Measurements from ENCODE around the gene CCK. TPM values are rescaled to one million over a fixed set of nuclear protein-coding genes. Genes with fewer than 3 reads are reported as not detected.

The CCK gene
- total and polyA plus RNA-seq, 2 experiments from 2014 or later: 0.97 TPM; not detected in 1

DNA sequence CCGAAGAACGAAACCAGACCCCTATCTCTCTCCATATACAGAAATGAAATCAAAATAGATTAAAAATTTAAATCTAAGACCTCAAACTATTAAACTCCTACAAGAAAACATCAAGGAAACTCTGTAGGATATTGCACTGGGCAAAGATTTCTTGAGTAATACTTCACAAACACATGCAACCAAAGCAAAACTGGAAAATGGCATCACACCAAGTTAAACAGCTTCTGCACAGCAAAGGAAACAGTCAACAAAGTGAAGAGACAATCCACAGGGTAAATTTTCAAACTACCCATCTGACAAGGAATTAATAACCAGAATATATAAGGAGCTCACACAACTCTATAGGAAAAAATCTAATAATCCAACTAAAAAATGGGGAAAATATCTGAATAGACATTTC, 29.4 kb downstream of the CCK start:
- no peak overlapping the region for H3K4me3 ChIP-seq
- no peak for DNase-seq
- no peaks in the 10 kb centered on the region for H3K79me2 ChIP-seq (ENCODE audit: insufficient read depth)
- H3K9me2 ChIP-seq (ENCODE audit: insufficient read depth): no peaks in the 10 kb centered on the region
- H3K9ac ChIP-seq: no peak overlapping the region
- no peaks in the 10 kb centered on the region for H3K4me1 ChIP-seq (ENCODE audit: insufficient read depth)
- H3K36me3 ChIP-seq (ENCODE audit: low read depth): no peaks in the 10 kb centered on the region
- no peak overlapping the region for H3K27ac ChIP-seq
- TF ChIP-seq EZH2phosphoT487 (IDR thresholded peaks at IDR 0.05; ENCODE audit: insufficient read depth, low read depth) (no peak), EZH2 (IDR thresholded peaks at IDR 0.05; ENCODE audit: insufficient read depth, poor library complexity, severe bottlenecking) (no peak)
- no peak overlapping the region for H3K4me2 ChIP-seq (ENCODE audit: unreplicated experiment)
- WGBS, 2 experiments (ENCODE audit: low coverage in 1 of 2, low lambda C conversion rate in 2 of 2, missing lambda C conversion rate in 2 of 2): 62 to 74% methylated on average over 2 of the region's 2 CpGs
- H4K20me1 ChIP-seq (ENCODE audit: insufficient read depth): no peaks in the 10 kb centered on the region
- no peaks in the 10 kb centered on the region for H3F3A ChIP-seq (ENCODE audit: insufficient read depth)
- H3K27me3 ChIP-seq (replicated peaks; ENCODE audit: insufficient read depth): peaks cover 7% of the 10 kb centered on the region; the same call in 1 of the 2 replicates
- H2AFZ ChIP-seq: no peak overlapping the region
- no peaks in the 10 kb centered on the region for H3K9me3 ChIP-seq (ENCODE audit: low read depth)
- in situ Hi-C loops (cut with MboI): loop anchor here (10.0 kb wide), 1 partner anchor 308 kb away; no protein-coding TSS in a partner anchor

DNA sequence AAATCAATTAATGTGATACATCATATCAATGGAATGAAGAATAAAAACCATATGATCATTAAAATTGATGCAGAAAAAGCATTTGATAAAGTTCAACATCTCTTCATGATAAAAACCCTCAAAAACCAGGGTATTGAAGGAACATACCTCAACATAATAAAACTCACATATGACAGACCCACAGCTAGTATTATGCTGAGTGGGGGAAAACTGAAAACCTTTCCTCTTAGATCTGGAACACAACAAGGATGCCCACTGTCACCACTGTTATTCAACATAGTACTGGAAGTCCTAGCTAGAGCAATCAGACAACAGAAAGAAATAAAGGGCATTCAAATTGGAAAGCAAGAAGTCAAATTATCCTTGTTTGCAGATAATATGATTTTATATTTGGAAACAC, 30.5 kb downstream of the CCK start:
- no peak overlapping the region for H3K4me2 ChIP-seq (ENCODE audit: unreplicated experiment)
- H3K9me3 ChIP-seq (ENCODE audit: low read depth): no peaks in the 10 kb centered on the region
- in situ Hi-C loops (cut with MboI): loop anchor here (10.0 kb wide), 1 partner anchor 309 kb away; no protein-coding TSS in a partner anchor
- peaks cover 7% of the 10 kb centered on the region; the same call in 1 of the 2 replicates for H3K27me3 ChIP-seq (replicated peaks; ENCODE audit: insufficient read depth)
- no peak overlapping the region for H2AFZ ChIP-seq
- no peak overlapping the region for H3K9ac ChIP-seq
- H3K4me1 ChIP-seq (ENCODE audit: insufficient read depth): no peaks in the 10 kb centered on the region
- DNase-seq: no peak
- H3K36me3 ChIP-seq (ENCODE audit: low read depth): no peaks in the 10 kb centered on the region
- H4K20me1 ChIP-seq (ENCODE audit: insufficient read depth): no peaks in the 10 kb centered on the region
- no peak overlapping the region for H3K4me3 ChIP-seq
- H3K27ac ChIP-seq: no peak overlapping the region
- TF ChIP-seq EZH2phosphoT487 (IDR thresholded peaks at IDR 0.05; ENCODE audit: insufficient read depth, low read depth) (no peak), EZH2 (IDR thresholded peaks at IDR 0.05; ENCODE audit: insufficient read depth, poor library complexity, severe bottlenecking) (no peak)
- H3K9me2 ChIP-seq (ENCODE audit: insufficient read depth): no peaks in the 10 kb centered on the region
- no peaks in the 10 kb centered on the region for H3K79me2 ChIP-seq (ENCODE audit: insufficient read depth)
- no peaks in the 10 kb centered on the region for H3F3A ChIP-seq (ENCODE audit: insufficient read depth)

DNA sequence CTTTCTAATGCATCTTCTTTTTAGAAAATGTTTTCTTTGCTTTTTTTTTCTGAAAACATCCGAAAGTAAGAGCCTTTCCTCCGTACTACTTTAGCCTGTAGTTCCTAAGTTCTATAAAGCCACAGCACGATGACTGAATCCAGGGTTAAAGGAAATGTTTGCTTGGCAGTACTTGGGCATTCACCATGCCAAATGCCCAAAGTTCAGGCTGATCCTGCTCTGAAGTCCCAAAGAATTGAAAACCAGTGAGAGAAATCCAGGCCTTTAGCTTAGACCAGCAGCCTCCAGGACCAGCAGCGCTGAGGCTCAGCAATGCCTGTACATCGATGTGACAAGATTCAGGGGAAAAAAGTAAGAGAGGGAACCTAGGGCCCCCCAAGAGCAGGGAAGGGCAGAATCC, 35.1 kb downstream of the CCK start:
- no peak overlapping the region for H3K4me3 ChIP-seq
- H3K27ac ChIP-seq: no peak overlapping the region
- 88 to 92% methylated on average over 5 of the region's 5 CpGs for WGBS, 2 experiments (ENCODE audit: low coverage in 1 of 2, low lambda C conversion rate in 2 of 2, missing lambda C conversion rate in 2 of 2)
- H3K4me1 ChIP-seq (ENCODE audit: insufficient read depth): no peaks in the 10 kb centered on the region
- H3K9me2 ChIP-seq (ENCODE audit: insufficient read depth): no peaks in the 10 kb centered on the region
- no peaks in the 10 kb centered on the region for H3K9me3 ChIP-seq (ENCODE audit: low read depth)
- DNase-seq: no peak
- TF ChIP-seq EZH2phosphoT487 (IDR thresholded peaks at IDR 0.05; ENCODE audit: insufficient read depth, low read depth) (no peak), EZH2 (IDR thresholded peaks at IDR 0.05; ENCODE audit: insufficient read depth, poor library complexity, severe bottlenecking) (no peak)
- H3F3A ChIP-seq (ENCODE audit: insufficient read depth): peaks cover 8% of the 10 kb centered on the region; the same call in 1 of the 2 replicates
- no peak overlapping the region for H3K4me2 ChIP-seq (ENCODE audit: unreplicated experiment)
- in situ Hi-C loops (cut with MboI): loop anchor here (10.0 kb wide), 1 partner anchor 314 kb away; no protein-coding TSS in a partner anchor
- no peak overlapping the region for H2AFZ ChIP-seq
- peaks cover 5% of the 10 kb centered on the region; the same call in 1 of the 2 replicates for H3K27me3 ChIP-seq (replicated peaks; ENCODE audit: insufficient read depth)
- H3K79me2 ChIP-seq (ENCODE audit: insufficient read depth): no peaks in the 10 kb centered on the region
- H3K36me3 ChIP-seq (ENCODE audit: low read depth): no peaks in the 10 kb centered on the region
- no peak overlapping the region for H3K9ac ChIP-seq
- no peaks in the 10 kb centered on the region for H4K20me1 ChIP-seq (ENCODE audit: insufficient read depth)

- no peaks in the 10 kb centered on the region for H4K20me1 ChIP-seq (ENCODE audit: insufficient read depth)
- TF ChIP-seq EZH2 (IDR thresholded peaks at IDR 0.05; ENCODE audit: insufficient read depth, poor library complexity, severe bottlenecking): no peak
- no peak for TF ChIP-seq EZH2phosphoT487 (IDR thresholded peaks at IDR 0.05; ENCODE audit: insufficient read depth, low read depth)
- H3K27ac ChIP-seq: no peak overlapping the region
- in situ Hi-C loops (cut with MboI): loop anchor here (10.0 kb wide), 1 partner anchor 315 kb away; no protein-coding TSS in a partner anchor
- H3K9me3 ChIP-seq (ENCODE audit: low read depth): no peaks in the 10 kb centered on the region
- 7 to 10% methylated on average over 13 to 14 of the region's 14 CpGs for WGBS, 2 experiments (ENCODE audit: low coverage in 1 of 2, low lambda C conversion rate in 2 of 2, missing lambda C conversion rate in 2 of 2)
- H3K4me1 ChIP-seq (ENCODE audit: insufficient read depth): no peaks in the 10 kb centered on the region
- no peaks in the 10 kb centered on the region for H3K36me3 ChIP-seq (ENCODE audit: low read depth)
- DNase-seq: peak; percentile 82
- H3K27me3 ChIP-seq (replicated peaks; ENCODE audit: insufficient read depth): no peaks in the 10 kb centered on the region
- no peaks in the 10 kb centered on the region for H3K9me2 ChIP-seq (ENCODE audit: insufficient read depth)
- peak overlapping the region; percentile 81 for H2AFZ ChIP-seq
- H3K4me2 ChIP-seq (ENCODE audit: unreplicated experiment): peak overlapping the region; percentile 85
- H3K79me2 ChIP-seq (ENCODE audit: insufficient read depth): no peaks in the 10 kb centered on the region
- H3F3A ChIP-seq (ENCODE audit: insufficient read depth): peaks cover 8% of the 10 kb centered on the region; the same call in 1 of the 2 replicates
- H3K9ac ChIP-seq: no peak overlapping the region
- H3K4me3 ChIP-seq: peak overlapping the region; percentile 69
Measured at GRCh38 chr3:42229942-42230688, 35.9 kb downstream of the CCK start.

Data from GM23248 (cell line).